ENCODE data around the gene INF2.

GRCh38 chr14:104705340-104706047 lies 16.1 kb downstream of the INF2 start:
- TF ChIP-seq CTCF (IDR thresholded peaks at IDR 0.05) (no peak), ZFX (IDR thresholded peaks at IDR 0.05; ENCODE audit: borderline replicate concordance) (no peak)
